ENCODE results near the gene BTBD9. TPM values are rescaled to one million over a fixed set of nuclear protein-coding genes. Genes with fewer than 3 reads are reported as not detected.

BTBD9 gene
- polyA plus RNA-seq, 2 of the 4 experiments (the other 2 are of a cell fraction), result 2.3 to 4.6 TPM

DNA sequence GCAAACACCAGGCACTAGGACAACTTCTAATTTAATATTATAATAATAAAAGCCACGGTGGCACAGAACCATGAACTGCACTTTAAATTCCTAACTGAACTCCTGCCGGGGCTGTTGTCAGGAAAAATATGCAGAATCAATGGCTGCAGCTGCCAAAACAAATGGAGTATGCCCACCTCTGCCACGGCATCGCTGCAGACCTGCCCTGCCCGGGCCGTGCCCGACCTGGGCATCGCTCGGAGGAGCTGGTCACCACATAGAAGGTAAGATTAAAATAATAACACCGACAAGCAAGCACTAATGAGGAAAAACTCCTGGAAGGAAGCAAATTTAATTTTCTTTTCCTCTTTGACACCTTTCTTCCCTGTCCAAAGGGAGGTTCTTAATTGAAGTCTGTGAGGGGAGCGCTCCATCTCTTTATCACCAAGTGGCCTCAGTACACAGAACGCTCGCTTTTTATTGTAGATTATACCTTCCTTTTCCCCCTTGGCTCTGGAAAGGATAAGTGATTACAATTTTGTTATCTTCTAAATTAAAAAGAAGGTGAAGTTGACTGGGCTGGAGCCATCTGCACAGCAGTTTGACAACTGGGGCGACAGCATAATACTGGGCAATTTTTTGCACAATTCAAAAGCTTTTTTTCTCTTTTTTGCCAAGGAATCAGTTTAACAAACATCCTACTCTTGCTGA is 468.9 kb downstream of the BTBD9 start:
- ATAC-seq (no peak), DNase-seq (ENCODE audit: low read depth in 1 of 2, low spot score in 1 of 2) (no peak), FAIRE-seq (no peak)
- ChIA-PET CTCF (no interaction called here), POLR2A (no interaction called here)
- Histone ChIP-seq H3K27ac (no peak overlapping the region), H3K4me3 (no peak overlapping the region), H3K4me2 (no peak overlapping the region), H3K9me3 (no peaks in the 10 kb centered on the region), H3K4me1 (no peaks in the 10 kb centered on the region)
- WGBS (ENCODE audit: missing lambda C conversion rate), result 88% methylated on average over 14 of the region's 14 CpGs
- no peak for TF ChIP-seq EHF (CRISPR knock-in tag; IDR thresholded peaks at IDR 0.05)
- no peak for TF ChIP-seq KDM5A (IDR thresholded peaks at IDR 0.05)
- TF ChIP-seq, protein P1, sequence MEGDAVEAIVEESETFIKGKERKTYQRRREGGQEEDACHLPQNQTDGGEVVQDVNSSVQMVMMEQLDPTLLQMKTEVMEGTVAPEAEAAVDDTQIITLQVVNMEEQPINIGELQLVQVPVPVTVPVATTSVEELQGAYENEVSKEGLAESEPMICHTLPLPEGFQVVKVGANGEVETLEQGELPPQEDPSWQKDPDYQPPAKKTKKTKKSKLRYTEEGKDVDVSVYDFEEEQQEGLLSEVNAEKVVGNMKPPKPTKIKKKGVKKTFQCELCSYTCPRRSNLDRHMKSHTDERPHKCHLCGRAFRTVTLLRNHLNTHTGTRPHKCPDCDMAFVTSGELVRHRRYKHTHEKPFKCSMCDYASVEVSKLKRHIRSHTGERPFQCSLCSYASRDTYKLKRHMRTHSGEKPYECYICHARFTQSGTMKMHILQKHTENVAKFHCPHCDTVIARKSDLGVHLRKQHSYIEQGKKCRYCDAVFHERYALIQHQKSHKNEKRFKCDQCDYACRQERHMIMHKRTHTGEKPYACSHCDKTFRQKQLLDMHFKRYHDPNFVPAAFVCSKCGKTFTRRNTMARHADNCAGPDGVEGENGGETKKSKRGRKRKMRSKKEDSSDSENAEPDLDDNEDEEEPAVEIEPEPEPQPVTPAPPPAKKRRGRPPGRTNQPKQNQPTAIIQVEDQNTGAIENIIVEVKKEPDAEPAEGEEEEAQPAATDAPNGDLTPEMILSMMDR (IDR thresholded peaks at IDR 0.05), result no peak
- TF ChIP-seq JUN (IDR thresholded peaks at IDR 0.05), result no peak
- TF ChIP-seq, protein P2, sequence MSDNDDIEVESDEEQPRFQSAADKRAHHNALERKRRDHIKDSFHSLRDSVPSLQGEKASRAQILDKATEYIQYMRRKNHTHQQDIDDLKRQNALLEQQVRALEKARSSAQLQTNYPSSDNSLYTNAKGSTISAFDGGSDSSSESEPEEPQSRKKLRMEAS (IDR thresholded peaks at IDR 0.05), result no peak
- no peak for TF ChIP-seq SREBF2 (IDR thresholded peaks at IDR 0.05)
- TF ChIP-seq RCOR1 (IDR thresholded peaks at IDR 0.05; ENCODE audit: low read depth, low read length), result no peak
- no peak for TF ChIP-seq POLR2A (IDR thresholded peaks at IDR 0.05; ENCODE audit: low read length)
- no peak for TF ChIP-seq NPAS2 (CRISPR knock-in tag; IDR thresholded peaks at IDR 0.05; ENCODE audit: borderline replicate concordance)
- no peak for TF ChIP-seq BHLHE40 (IDR thresholded peaks at IDR 0.05; ENCODE audit: low read depth, low read length)
- no peak for TF ChIP-seq ZSCAN20 (CRISPR knock-in tag; IDR thresholded peaks at IDR 0.05)
- TF ChIP-seq, protein P3, sequence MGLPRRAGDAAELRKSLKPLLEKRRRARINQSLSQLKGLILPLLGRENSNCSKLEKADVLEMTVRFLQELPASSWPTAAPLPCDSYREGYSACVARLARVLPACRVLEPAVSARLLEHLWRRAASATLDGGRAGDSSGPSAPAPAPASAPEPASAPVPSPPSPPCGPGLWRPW (IDR thresholded peaks at IDR 0.05), result no peak
- TF ChIP-seq, protein P4, sequence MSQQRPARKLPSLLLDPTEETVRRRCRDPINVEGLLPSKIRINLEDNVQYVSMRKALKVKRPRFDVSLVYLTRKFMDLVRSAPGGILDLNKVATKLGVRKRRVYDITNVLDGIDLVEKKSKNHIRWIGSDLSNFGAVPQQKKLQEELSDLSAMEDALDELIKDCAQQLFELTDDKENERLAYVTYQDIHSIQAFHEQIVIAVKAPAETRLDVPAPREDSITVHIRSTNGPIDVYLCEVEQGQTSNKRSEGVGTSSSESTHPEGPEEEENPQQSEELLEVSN (IDR thresholded peaks at IDR 0.05; ENCODE audit: borderline replicate concordance, low read depth), result no peak
- TF ChIP-seq HOXB13 (CRISPR knock-in tag; IDR thresholded peaks at IDR 0.05; ENCODE audit: low read depth), result no peak
- TF ChIP-seq FOSB (CRISPR knock-in tag; IDR thresholded peaks at IDR 0.05), result no peak

DNA sequence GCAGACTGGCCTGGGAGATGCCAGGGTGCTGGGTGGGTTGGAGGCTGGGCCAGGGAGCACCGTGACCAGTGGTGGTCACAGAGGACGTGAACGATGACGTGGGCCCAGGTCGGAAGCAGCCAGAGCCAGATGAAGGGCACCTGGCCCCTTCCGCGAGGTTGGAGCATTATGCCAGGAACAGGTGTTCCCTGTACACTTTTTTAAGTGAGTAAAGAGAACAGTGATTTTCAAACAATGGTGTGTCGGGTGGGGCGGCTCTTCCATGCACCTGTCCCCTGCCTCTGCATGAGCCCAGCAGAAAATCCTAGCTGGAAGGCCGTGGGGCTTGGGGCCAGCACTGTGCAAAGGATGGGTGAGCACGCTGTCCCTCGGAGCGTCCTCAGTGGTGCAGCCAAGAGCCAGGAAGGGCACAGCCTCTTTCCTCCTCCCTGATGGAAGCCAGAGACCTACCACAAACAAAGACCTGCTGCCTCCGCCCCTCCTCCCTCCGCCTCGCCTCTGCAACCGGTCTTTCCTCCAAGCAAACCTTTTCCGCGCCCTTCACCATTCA is 469.7 kb downstream of the BTBD9 start:
- WGBS (ENCODE audit: missing lambda C conversion rate), result 91% methylated on average over 17 of the region's 19 CpGs

More for the DNA sequence above, 469.7 kb downstream of the BTBD9 start:
- FAIRE-seq (no peak), ATAC-seq (no peak), DNase-seq (ENCODE audit: low read depth in 1 of 2, low spot score in 1 of 2) (no peak)
- Histone ChIP-seq H3K27ac (no peak overlapping the region), H3K4me1 (no peaks in the 10 kb centered on the region), H3K9me3 (no peaks in the 10 kb centered on the region), H3K4me2 (no peak overlapping the region), H3K4me3 (no peak overlapping the region)
- ChIA-PET POLR2A (no interaction called here), CTCF (no interaction called here)
- TF ChIP-seq FOSB (CRISPR knock-in tag; IDR thresholded peaks at IDR 0.05), result no peak
- no peak for TF ChIP-seq ZSCAN20 (CRISPR knock-in tag; IDR thresholded peaks at IDR 0.05)
- no peak for TF ChIP-seq KDM5A (IDR thresholded peaks at IDR 0.05)
- TF ChIP-seq RNF2 (IDR thresholded peaks at IDR 0.05; ENCODE audit: borderline replicate concordance, low read depth), result no peak
- no peak for TF ChIP-seq FOSL2 (IDR thresholded peaks at IDR 0.05)
- no peak for TF ChIP-seq FOSL2 (CRISPR knock-in tag; IDR thresholded peaks at IDR 0.05)
- TF ChIP-seq, protein P5, sequence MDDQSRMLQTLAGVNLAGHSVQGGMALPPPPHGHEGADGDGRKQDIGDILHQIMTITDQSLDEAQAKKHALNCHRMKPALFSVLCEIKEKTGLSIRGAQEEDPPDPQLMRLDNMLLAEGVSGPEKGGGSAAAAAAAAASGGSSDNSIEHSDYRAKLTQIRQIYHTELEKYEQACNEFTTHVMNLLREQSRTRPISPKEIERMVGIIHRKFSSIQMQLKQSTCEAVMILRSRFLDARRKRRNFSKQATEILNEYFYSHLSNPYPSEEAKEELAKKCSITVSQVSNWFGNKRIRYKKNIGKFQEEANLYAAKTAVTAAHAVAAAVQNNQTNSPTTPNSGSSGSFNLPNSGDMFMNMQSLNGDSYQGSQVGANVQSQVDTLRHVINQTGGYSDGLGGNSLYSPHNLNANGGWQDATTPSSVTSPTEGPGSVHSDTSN (IDR thresholded peaks at IDR 0.05), result no peak
- no peak for TF ChIP-seq ESRRA (IDR thresholded peaks at IDR 0.05; ENCODE audit: borderline replicate concordance, low read length)
- TF ChIP-seq MAZ (IDR thresholded peaks at IDR 0.05; ENCODE audit: borderline replicate concordance, low read depth, low read length), result no peak
- no peak for TF ChIP-seq EHF (CRISPR knock-in tag; IDR thresholded peaks at IDR 0.05)
- TF ChIP-seq HEYL (CRISPR knock-in tag; IDR thresholded peaks at IDR 0.05), result no peak
- TF ChIP-seq CEBPB (IDR thresholded peaks at IDR 0.05), result no peak

All from A549 (cell line).